ENCODE data around the gene EXOSC2. TPM values are rescaled to one million over a fixed set of nuclear protein-coding genes. Genes with fewer than 3 reads are reported as not detected.

Gene EXOSC2
- total and polyA plus RNA-seq, 2 of the 13 experiments (the other 11 are each of a cell fraction or from before 2014, with no cell fraction given), result 27.5 to 63.8 TPM

- TF ChIP-seq ZNF530 (CRISPR knock-in tag; IDR thresholded peaks at IDR 0.05; ENCODE audit: low read depth) (no peak), YY1 (IDR thresholded peaks at IDR 0.05; ENCODE audit: insufficient read depth, insufficient replicate concordance, low read depth, low read length) (no peak), HCFC1 (IDR thresholded peaks at IDR 0.05; ENCODE audit: low read depth, low read length) (no peak)
Measured at GRCh38 chr9:130672933-130673615, 20.5 kb upstream of the EXOSC2 start (continued).

- H3K27me3 ChIP-seq (ENCODE audit: control insufficient read depth in 1 of 2, insufficient read depth in 2 of 2, low read length in 2 of 2), result peaks cover 6 to 40% of the 10 kb centered on the region in 2 experiments
- in situ Hi-C loops (cut with HindIII; ENCODE audit: extremely low pct_ligation_motif_present, low pct_unique_long_range_greater_than_20kb), result no loop called here
- no peaks in the 10 kb centered on the region for H3K4me1 ChIP-seq (ENCODE audit: insufficient read depth, low read length)
- TF ChIP-seq ARNT (IDR thresholded peaks at IDR 0.05) (no peak), ZNF337 (CRISPR knock-in tag; IDR thresholded peaks at IDR 0.05; ENCODE audit: borderline replicate concordance, low read depth) (no peak), UBTF (CRISPR knock-in tag; IDR thresholded peaks at IDR 0.05) (no peak), ZBTB43 (CRISPR knock-in tag; conservative IDR thresholded peaks at IDR 0.05) (no peak), ZNF563 (CRISPR knock-in tag; IDR thresholded peaks at IDR 0.05) (no peak)
- TF ChIP-seq, protein P1, sequence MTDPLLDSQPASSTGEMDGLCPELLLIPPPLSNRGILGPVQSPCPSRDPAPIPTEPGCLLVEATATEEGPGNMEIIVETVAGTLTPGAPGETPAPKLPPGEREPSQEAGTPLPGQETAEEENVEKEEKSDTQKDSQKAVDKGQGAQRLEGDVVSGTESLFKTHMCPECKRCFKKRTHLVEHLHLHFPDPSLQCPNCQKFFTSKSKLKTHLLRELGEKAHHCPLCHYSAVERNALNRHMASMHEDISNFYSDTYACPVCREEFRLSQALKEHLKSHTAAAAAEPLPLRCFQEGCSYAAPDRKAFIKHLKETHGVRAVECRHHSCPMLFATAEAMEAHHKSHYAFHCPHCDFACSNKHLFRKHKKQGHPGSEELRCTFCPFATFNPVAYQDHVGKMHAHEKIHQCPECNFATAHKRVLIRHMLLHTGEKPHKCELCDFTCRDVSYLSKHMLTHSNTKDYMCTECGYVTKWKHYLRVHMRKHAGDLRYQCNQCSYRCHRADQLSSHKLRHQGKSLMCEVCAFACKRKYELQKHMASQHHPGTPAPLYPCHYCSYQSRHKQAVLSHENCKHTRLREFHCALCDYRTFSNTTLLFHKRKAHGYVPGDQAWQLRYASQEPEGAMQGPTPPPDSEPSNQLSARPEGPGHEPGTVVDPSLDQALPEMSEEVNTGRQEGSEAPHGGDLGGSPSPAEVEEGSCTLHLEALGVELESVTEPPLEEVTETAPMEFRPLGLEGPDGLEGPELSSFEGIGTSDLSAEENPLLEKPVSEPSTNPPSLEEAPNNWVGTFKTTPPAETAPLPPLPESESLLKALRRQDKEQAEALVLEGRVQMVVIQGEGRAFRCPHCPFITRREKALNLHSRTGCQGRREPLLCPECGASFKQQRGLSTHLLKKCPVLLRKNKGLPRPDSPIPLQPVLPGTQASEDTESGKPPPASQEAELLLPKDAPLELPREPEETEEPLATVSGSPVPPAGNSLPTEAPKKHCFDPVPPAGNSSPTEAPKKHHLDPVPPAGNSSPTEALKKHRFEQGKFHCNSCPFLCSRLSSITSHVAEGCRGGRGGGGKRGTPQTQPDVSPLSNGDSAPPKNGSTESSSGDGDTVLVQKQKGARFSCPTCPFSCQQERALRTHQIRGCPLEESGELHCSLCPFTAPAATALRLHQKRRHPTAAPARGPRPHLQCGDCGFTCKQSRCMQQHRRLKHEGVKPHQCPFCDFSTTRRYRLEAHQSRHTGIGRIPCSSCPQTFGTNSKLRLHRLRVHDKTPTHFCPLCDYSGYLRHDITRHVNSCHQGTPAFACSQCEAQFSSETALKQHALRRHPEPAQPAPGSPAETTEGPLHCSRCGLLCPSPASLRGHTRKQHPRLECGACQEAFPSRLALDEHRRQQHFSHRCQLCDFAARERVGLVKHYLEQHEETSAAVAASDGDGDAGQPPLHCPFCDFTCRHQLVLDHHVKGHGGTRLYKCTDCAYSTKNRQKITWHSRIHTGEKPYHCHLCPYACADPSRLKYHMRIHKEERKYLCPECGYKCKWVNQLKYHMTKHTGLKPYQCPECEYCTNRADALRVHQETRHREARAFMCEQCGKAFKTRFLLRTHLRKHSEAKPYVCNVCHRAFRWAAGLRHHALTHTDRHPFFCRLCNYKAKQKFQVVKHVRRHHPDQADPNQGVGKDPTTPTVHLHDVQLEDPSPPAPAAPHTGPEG (CRISPR knock-in tag; IDR thresholded peaks at IDR 0.05), result no peak
- no peak overlapping the region for H3K27ac ChIP-seq (ENCODE audit: extremely low read length, insufficient read depth, low read length)
- intact Hi-C loops (cut with micrococcal nuclease; ENCODE audit: unreplicated experiment), result no loop called here
- no TSS peak for BruUV-seq (replicated peaks)
- H3K9ac ChIP-seq (ENCODE audit: insufficient read depth, low read depth, low read length), result no peak overlapping the region
- no peak for ATAC-seq
- WGBS (ENCODE audit: low lambda C conversion rate), result 20% methylated on average over 1 of the region's 13 CpGs
- ChIA-PET CTCF (ENCODE audit: low intra/inter-chr PET ratio, low total read pairs) (no interaction called here), POLR2A (no interaction called here)
- H3K9me3 ChIP-seq (ENCODE audit: low read length), result no peaks in the 10 kb centered on the region
- H3K36me3 ChIP-seq (replicated peaks in 1 of 2; ENCODE audit: control insufficient read depth in 1 of 2, insufficient read depth in 2 of 2, low read length in 2 of 2), result no peaks in the 10 kb centered on the region
- FAIRE-seq, result no peak
- no peak overlapping the region for H2AFZ ChIP-seq (ENCODE audit: low read length)
- H4K20me1 ChIP-seq (ENCODE audit: insufficient read depth, low read length), result no peaks in the 10 kb centered on the region
- H3K4me2 ChIP-seq (ENCODE audit: low read depth, low read length), result no peak overlapping the region
- H3K79me2 ChIP-seq (ENCODE audit: insufficient read depth, low read length), result no peaks in the 10 kb centered on the region
- no peak overlapping the region for H3K4me3 ChIP-seq (replicated peaks in 1 of 3; ENCODE audit: insufficient read depth in 1 of 3, low read depth in 2 of 3, low read length in 3 of 3)
- DNase-seq (ENCODE audit: low spot score), result no peak
Measured at GRCh38 chr9:130675396-130675795, 18.2 kb upstream of the EXOSC2 start.
